GM23248 (cell line): ENCODE results near the gene CD1C. TPM values are rescaled to one million over a fixed set of nuclear protein-coding genes. Genes with fewer than 3 reads are reported as not detected.

Experiments used
- DNase-seq: peaks from one replicate; pipeline ENCODE4 v3.0.0-alpha.2; 2015
- H2AFZ ChIP-seq: fragments of 200-600 bp; sonication (generic); 2 replicates; pipeline ENCODE4 v1.6.1; 2016; ENCODE audit warnings: antibody characterized with exemption
- H3F3A ChIP-seq: fragments of 200-600 bp; sonication (generic); 2 replicates; pipeline ENCODE4 v1.6.1; 2016; ENCODE audit warnings: mild to moderate bottlenecking, antibody characterized with exemption, mixed run types; ENCODE audit not compliant: insufficient read depth
- H3K27ac ChIP-seq: fragments of 200-600 bp; sonication (generic); 2 replicates; pipeline ENCODE4 v1.5.1; 2016; ENCODE audit warnings: mild to moderate bottlenecking
- H3K27me3 ChIP-seq: fragments of 200-600 bp; sonication (generic); replicated peaks from 2 replicates; pipeline ENCODE4 v1.6.1; 2016; ENCODE audit warnings: mild to moderate bottlenecking; ENCODE audit not compliant: insufficient read depth
- H3K36me3 ChIP-seq: fragments of 200-600 bp; sonication (generic); 2 replicates; pipeline ENCODE4 v1.6.1; 2016; ENCODE audit warnings: low read depth, mild to moderate bottlenecking
- H3K4me1 ChIP-seq: fragments of 200-600 bp; sonication (generic); 2 replicates; pipeline ENCODE4 v1.6.1; 2016; ENCODE audit warnings: mild to moderate bottlenecking; ENCODE audit not compliant: insufficient read depth
- H3K4me2 ChIP-seq: fragments of 200-600 bp; sonication (generic); one replicate; pipeline ENCODE4 v1.6.1; 2016; ENCODE audit warnings: mild to moderate bottlenecking; ENCODE audit not compliant: unreplicated experiment
- H3K4me3 ChIP-seq: fragments of 200-600 bp; sonication (generic); 2 replicates; pipeline ENCODE4 v1.5.1; 2016; ENCODE audit warnings: mild to moderate bottlenecking
- H3K79me2 ChIP-seq: fragments of 200-600 bp; sonication (generic); 2 replicates; pipeline ENCODE4 v1.6.1; 2016; ENCODE audit warnings: mild to moderate bottlenecking; ENCODE audit not compliant: insufficient read depth
- H3K9ac ChIP-seq: fragments of 200-600 bp; sonication (generic); 2 replicates; pipeline ENCODE4 v1.6.1; 2016; ENCODE audit warnings: mild to moderate bottlenecking
- H3K9me2 ChIP-seq: fragments of 200-600 bp; sonication (generic); 2 replicates; pipeline ENCODE4 v1.6.1; 2016; ENCODE audit warnings: mixed run types, mild to moderate bottlenecking, moderate library complexity; ENCODE audit not compliant: insufficient read depth
- H3K9me3 ChIP-seq: fragments of 200-600 bp; sonication (generic); one replicate; pipeline ENCODE4 v1.6.1; 2017; ENCODE audit warnings: low read depth
- H4K20me1 ChIP-seq: fragments of 200-600 bp; sonication (generic); 2 replicates; pipeline ENCODE4 v1.6.0; 2016; ENCODE audit not compliant: insufficient read depth
- EZH2 ChIP-seq: fragments of 200-600 bp; sonication (generic); IDR thresholded peaks from 2 replicates; pipeline ENCODE4 v1.6.1; 2018; ENCODE audit warnings: antibody characterized with exemption, mild to moderate bottlenecking; ENCODE audit not compliant: insufficient read depth, poor library complexity, severe bottlenecking
- EZH2phosphoT487 ChIP-seq: fragments of 200-600 bp; sonication (generic); IDR thresholded peaks from 2 replicates; pipeline ENCODE4 v1.6.1; 2018; ENCODE audit warnings: antibody characterized with exemption, moderate library complexity, mild to moderate bottlenecking, low read depth; ENCODE audit not compliant: insufficient read depth
- WGBS, 2 experiments: methylation state at CpG; one replicate each; pipeline ENCODE4 v1.1.6; 2015 to 2017; ENCODE audit warnings: low lambda C conversion rate in 2 of 2, low coverage in 1 of 2; ENCODE audit errors: missing lambda C conversion rate in 2 of 2; 5-methylcytosine and 5-hydroxymethylcytosine counted together
- in situ Hi-C: fragments of 300-500 bp; cut with MboI; formaldehyde crosslinking; loops from 2 replicates; pipeline ENCODE4 v1.15.0; 2020
- polyA plus RNA-seq: library from polyadenylated mRNA; unstranded; fragments of >200 nt; fragmentation: Nextera tagmentation; extraction: Ambion mirVana; gene quantifications from 2 replicates; pipeline ENCODE4 v1.2.1, GENCODE V29; 2016
- total RNA-seq: library from RNA; depleted of rRNA; stranded (reverse); fragments of >200 nt; shearing (Covaris generic); gene quantifications from 2 replicates; pipeline ENCODE4 v1.2.3, GENCODE V29; 2014; rRNA removed

CD1C gene
- total RNA-seq, result not detected in 2 replicates
- not detected in 2 replicates for polyA plus RNA-seq

DNA sequence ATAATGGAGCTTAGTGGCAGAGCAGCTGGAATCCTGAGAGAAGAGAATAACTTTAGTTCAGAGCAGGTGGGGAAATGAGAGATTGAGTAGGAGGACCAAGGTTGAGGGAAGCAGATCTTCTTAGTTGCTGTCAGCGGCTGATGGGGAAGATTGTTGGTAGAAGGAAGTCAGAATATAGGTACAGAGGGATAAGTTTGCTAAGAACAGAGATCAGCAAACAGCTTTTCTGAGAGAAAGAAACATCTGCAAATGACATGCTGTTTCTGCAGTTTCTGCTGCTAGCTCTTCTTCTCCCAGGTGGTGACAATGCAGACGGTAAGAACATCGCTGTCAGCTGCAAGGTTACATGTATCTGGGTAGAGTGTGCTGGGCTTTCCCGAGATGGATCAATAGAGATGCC, at the start of gene CD1C:
Gene CD1C, plus strand, starts transcription at position 113 of the 400 bp plus-strand sequence. Its CDS starts 142 bp downstream, at position 255.
- H3K9ac ChIP-seq, result no peak within 1 kb of the TSS
- no peaks in the 10 kb centered on the region for H3K9me3 ChIP-seq
- DNase-seq, result no peak
- no peaks in the 10 kb centered on the region for H3K36me3 ChIP-seq
- no peaks in the 10 kb centered on the region for H3K27me3 ChIP-seq
- no peaks in the 10 kb centered on the region for H3K79me2 ChIP-seq
- H3F3A ChIP-seq, result no peaks in the 10 kb centered on the region
- TF ChIP-seq EZH2phosphoT487 (no peak), EZH2 (no peak)
- WGBS, 2 experiments, result 13 to 22% methylated on average over 4 of the region's 4 CpGs
- in situ Hi-C loops, result no loop called here
- no peaks in the 10 kb centered on the region for H3K9me2 ChIP-seq
- H4K20me1 ChIP-seq, result no peaks in the 10 kb centered on the region
- H3K27ac ChIP-seq, result no peak within 1 kb of the TSS
- H3K4me2 ChIP-seq, result no peak within 1 kb of the TSS
- H2AFZ ChIP-seq, result no peak within 1 kb of the TSS
- no peaks in the 10 kb centered on the region for H3K4me1 ChIP-seq
- no peak within 1 kb of the TSS for H3K4me3 ChIP-seq

DNA sequence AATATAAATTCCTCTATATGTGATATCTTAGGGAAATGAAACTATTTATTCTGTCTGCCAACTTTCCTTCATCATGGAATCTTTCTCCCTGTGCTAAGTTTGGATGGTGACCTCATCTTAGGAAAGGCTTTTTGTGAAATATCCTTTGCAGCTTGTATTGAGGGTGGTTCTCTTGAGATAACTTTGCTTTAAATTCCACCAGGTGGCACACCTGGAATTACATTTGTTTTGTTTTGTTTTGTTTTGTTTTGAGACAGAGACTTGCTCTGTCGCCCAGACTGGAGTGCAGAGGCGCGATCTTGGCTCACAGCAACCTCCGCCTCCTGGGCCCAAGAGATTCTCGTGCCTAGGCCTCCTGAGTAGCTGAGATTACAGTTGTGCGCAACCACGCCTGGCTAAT, 43.1 kb upstream of the CD1C start:
- in situ Hi-C loops, result no loop called here
- Histone ChIP-seq H3K4me2 (no peak overlapping the region), H2AFZ (no peak overlapping the region), H3K4me3 (no peak overlapping the region), H3K9ac (no peak overlapping the region), H3K9me2 (no peaks in the 10 kb centered on the region), H3K27ac (no peak overlapping the region), H4K20me1 (no peaks in the 10 kb centered on the region), H3K4me1 (no peaks in the 10 kb centered on the region), H3F3A (no peaks in the 10 kb centered on the region), H3K27me3 (no peaks in the 10 kb centered on the region), H3K9me3 (no peaks in the 10 kb centered on the region), H3K36me3 (no peaks in the 10 kb centered on the region), H3K79me2 (no peaks in the 10 kb centered on the region)
- TF ChIP-seq EZH2 (no peak), EZH2phosphoT487 (no peak)
- DNase-seq, result no peak
- 38 to 41% methylated on average over 7 of the region's 7 CpGs for WGBS, 2 experiments

DNA sequence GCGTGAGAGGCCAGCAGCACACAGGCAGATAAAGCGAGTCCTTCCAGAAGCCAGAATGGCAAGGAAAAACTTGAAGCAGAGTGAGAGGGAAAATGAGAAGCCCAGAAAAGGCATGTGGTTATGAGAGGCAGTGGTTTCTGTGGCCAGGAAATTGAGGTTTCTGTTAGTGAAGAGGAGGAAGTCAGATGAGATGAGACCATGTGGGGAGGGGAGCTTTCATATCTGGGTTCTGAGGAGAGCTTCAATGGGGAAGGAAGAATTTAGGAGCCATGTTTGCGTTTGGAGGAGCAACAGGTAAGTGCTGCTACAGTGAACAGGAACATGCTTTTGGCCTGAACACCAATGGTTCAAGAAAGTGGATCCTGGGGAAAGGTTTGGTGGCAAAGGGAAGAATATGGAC, 41.6 kb upstream of the CD1C start:
- TF ChIP-seq EZH2phosphoT487 (no peak), EZH2 (no peak)
- Histone ChIP-seq H3K9me3 (no peaks in the 10 kb centered on the region), H3K27ac (no peak overlapping the region), H3K36me3 (no peaks in the 10 kb centered on the region), H2AFZ (no peak overlapping the region), H3K4me3 (no peak overlapping the region), H3K79me2 (no peaks in the 10 kb centered on the region), H4K20me1 (no peaks in the 10 kb centered on the region), H3K4me1 (no peaks in the 10 kb centered on the region), H3K9me2 (no peaks in the 10 kb centered on the region), H3K9ac (no peak overlapping the region), H3F3A (no peaks in the 10 kb centered on the region), H3K4me2 (no peak overlapping the region), H3K27me3 (no peaks in the 10 kb centered on the region)
- in situ Hi-C loops, result no loop called here
- DNase-seq, result no peak
- 16 to 20% methylated on average over 3 of the region's 3 CpGs for WGBS, 2 experiments

DNA sequence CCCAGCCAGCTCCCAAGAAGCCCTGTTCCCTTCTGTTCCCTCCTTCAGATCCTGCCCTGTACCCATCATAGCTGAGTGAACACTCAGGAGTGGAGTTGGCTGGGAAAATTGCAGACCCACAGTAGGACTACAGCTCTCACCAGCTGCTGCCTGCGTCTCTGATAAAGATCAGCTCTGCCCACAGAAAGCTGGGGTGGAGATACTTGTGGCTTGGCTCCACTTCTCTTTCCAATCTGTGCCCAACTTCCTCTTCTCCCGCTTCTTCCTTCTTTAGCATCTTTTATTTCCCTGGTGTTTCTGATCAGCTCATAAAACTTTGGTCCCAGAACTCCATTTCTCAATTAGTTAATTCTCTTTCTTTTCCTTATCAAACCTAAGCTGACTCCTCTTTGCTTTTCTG, 41.0 kb upstream of the CD1C start:
- no peaks in the 10 kb centered on the region for H3K36me3 ChIP-seq
- 11 to 20% methylated on average over 2 of the region's 2 CpGs for WGBS, 2 experiments

DNA sequence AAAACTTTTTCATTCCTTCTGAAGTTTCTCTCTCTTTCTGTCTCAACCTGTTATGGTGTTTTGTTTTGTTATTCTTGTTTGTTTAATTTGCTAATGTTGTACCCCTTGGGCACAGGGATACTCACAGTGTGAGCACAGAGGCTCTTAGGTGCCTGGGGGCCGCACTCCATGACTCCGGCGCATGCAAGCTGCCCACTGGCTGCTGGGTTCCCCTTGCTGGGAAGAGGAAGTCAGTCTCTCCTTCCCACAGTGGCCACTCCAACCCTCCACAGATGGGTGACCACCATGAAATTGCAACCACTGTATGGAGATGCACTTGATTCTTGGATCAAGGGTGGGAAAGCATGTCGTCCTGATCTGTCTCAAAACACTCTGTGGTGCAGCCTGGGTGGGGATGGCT, 40.1 kb upstream of the CD1C start:
- WGBS, 2 experiments, result 42 to 43% methylated on average over 4 of the region's 4 CpGs
- no peaks in the 10 kb centered on the region for H3F3A ChIP-seq
- H3K27me3 ChIP-seq, result no peaks in the 10 kb centered on the region
- in situ Hi-C loops, result no loop called here
- no peaks in the 10 kb centered on the region for H4K20me1 ChIP-seq
- no peak overlapping the region for H2AFZ ChIP-seq
- H3K4me3 ChIP-seq, result no peak overlapping the region
- no peak overlapping the region for H3K9ac ChIP-seq
- H3K4me1 ChIP-seq, result no peaks in the 10 kb centered on the region
- no peak for TF ChIP-seq EZH2
- no peak for TF ChIP-seq EZH2phosphoT487
- no peaks in the 10 kb centered on the region for H3K9me2 ChIP-seq
- H3K9me3 ChIP-seq, result no peaks in the 10 kb centered on the region
- no peak overlapping the region for H3K27ac ChIP-seq
- no peak for DNase-seq
- no peaks in the 10 kb centered on the region for H3K79me2 ChIP-seq
- no peaks in the 10 kb centered on the region for H3K36me3 ChIP-seq
- no peak overlapping the region for H3K4me2 ChIP-seq

More for the DNA sequence above, 41.0 kb upstream of the CD1C start:
- DNase-seq, result no peak
- no peaks in the 10 kb centered on the region for H4K20me1 ChIP-seq
- TF ChIP-seq EZH2 (no peak), EZH2phosphoT487 (no peak)
- no peak overlapping the region for H3K9ac ChIP-seq
- no peak overlapping the region for H3K27ac ChIP-seq
- in situ Hi-C loops, result no loop called here
- no peak overlapping the region for H2AFZ ChIP-seq
- no peaks in the 10 kb centered on the region for H3K79me2 ChIP-seq
- no peaks in the 10 kb centered on the region for H3K4me1 ChIP-seq
- no peak overlapping the region for H3K4me2 ChIP-seq
- H3K9me2 ChIP-seq, result no peaks in the 10 kb centered on the region
- H3K4me3 ChIP-seq, result no peak overlapping the region
- no peaks in the 10 kb centered on the region for H3K27me3 ChIP-seq
- no peaks in the 10 kb centered on the region for H3F3A ChIP-seq
- no peaks in the 10 kb centered on the region for H3K9me3 ChIP-seq
